DOHH2 (cell line): ENCODE data around the gene TMC8.

Experiments
- H3F3A ChIP-seq: fragments of 200-600 bp; sonication (generic), shearing (Covaris generic); 2 replicates; pipeline ENCODE4 v1.6.0; 2016; ENCODE audit warnings: antibody characterized with exemption, mild to moderate bottlenecking; ENCODE audit not compliant: control insufficient read depth, insufficient read depth
- H3K27ac ChIP-seq: fragments of 200-600 bp; sonication (generic); 2 replicates; pipeline ENCODE4 v1.5.1; 2014; ENCODE audit warnings: low read depth, mild to moderate bottlenecking, low read length, moderate library complexity
- H3K27me3 ChIP-seq: fragments of 200-600 bp; sonication (generic); 2 replicates; pipeline ENCODE4 v1.6.1; 2014; ENCODE audit warnings: mild to moderate bottlenecking, low read length, mixed read lengths; ENCODE audit not compliant: control insufficient read depth
- H3K36me3 ChIP-seq: fragments of 200-600 bp; sonication (generic); 2 replicates; pipeline ENCODE4 v1.6.1; 2014; ENCODE audit warnings: mild to moderate bottlenecking, low read length, moderate library complexity, mixed read lengths; ENCODE audit not compliant: control insufficient read depth
- H3K4me1 ChIP-seq: fragments of 200-600 bp; sonication (generic); 2 replicates; pipeline ENCODE4 v1.6.1; 2014; ENCODE audit warnings: mild to moderate bottlenecking, low read length, mixed read lengths; ENCODE audit not compliant: control insufficient read depth
- H3K4me2 ChIP-seq: fragments of 200-600 bp; sonication (generic); 2 replicates; pipeline ENCODE4 v1.6.0; 2014; ENCODE audit warnings: mild to moderate bottlenecking, low read length, moderate library complexity
- H3K4me3 ChIP-seq: fragments of 200-600 bp; sonication (generic); 2 replicates; pipeline ENCODE4 v1.5.1; 2014; ENCODE audit warnings: mild to moderate bottlenecking, low read length, mixed read lengths
- H3K79me2 ChIP-seq: fragments of 200-600 bp; sonication (generic); 2 replicates; pipeline ENCODE4 v1.6.1; 2014; ENCODE audit warnings: mild to moderate bottlenecking, low read length, mixed read lengths; ENCODE audit not compliant: control insufficient read depth
- H3K9me2 ChIP-seq: fragments of 200-600 bp; sonication (generic); replicated peaks from 2 replicates; pipeline ENCODE4 v1.6.1; 2014; ENCODE audit warnings: mild to moderate bottlenecking, low read length, mixed read lengths; ENCODE audit not compliant: control insufficient read depth
- H3K9me3 ChIP-seq: fragments of 200-600 bp; sonication (generic); 2 replicates; pipeline ENCODE4 v1.6.1; 2014; ENCODE audit warnings: antibody characterized with exemption, low read length, mixed read lengths; ENCODE audit not compliant: control insufficient read depth, insufficient read depth
- H4K20me1 ChIP-seq: fragments of 200-600 bp; sonication (generic); 2 replicates; pipeline ENCODE4 v1.6.0; 2014; ENCODE audit warnings: low read depth, mild to moderate bottlenecking, antibody characterized with exemption, low read length, moderate library complexity; ENCODE audit not compliant: control insufficient read depth, insufficient read depth
- EZH2phosphoT487 ChIP-seq: fragments of 200-600 bp; sonication (generic); IDR thresholded peaks from 2 replicates; pipeline ENCODE4 v1.6.1; 2017; ENCODE audit warnings: borderline replicate concordance, mild to moderate bottlenecking, antibody characterized with exemption, low read length, moderate library complexity, mixed read lengths
- TF ChIP-seq, protein P1 (sequence below): fragments of 200-600 bp; sonication (generic); IDR thresholded peaks from one replicate; pipeline ENCODE4 v1.5.1; 2014; ENCODE audit warnings: antibody characterized with exemption, mild to moderate bottlenecking, low read depth, low read length; ENCODE audit not compliant: poor library complexity, severe bottlenecking

The TMC8 gene

GRCh38 chr17:78107976-78108725, 22.4 kb upstream of the TMC8 start:
- Histone ChIP-seq H3K4me1 (peaks cover 8% of the 10 kb centered on the region), H3K27ac (no peak overlapping the region), H3K9me3 (no peaks in the 10 kb centered on the region), H3K27me3 (no peaks in the 10 kb centered on the region), H4K20me1 (no peaks in the 10 kb centered on the region), H3K4me3 (no peak overlapping the region), H3K9me2 (no peaks in the 10 kb centered on the region), H3K4me2 (no peak overlapping the region), H3K79me2 (peaks cover 7% of the 10 kb centered on the region), H3K36me3 (peaks cover 59% of the 10 kb centered on the region), H3F3A (peaks cover 22% of the 10 kb centered on the region)
- TF ChIP-seq, protein P1, sequence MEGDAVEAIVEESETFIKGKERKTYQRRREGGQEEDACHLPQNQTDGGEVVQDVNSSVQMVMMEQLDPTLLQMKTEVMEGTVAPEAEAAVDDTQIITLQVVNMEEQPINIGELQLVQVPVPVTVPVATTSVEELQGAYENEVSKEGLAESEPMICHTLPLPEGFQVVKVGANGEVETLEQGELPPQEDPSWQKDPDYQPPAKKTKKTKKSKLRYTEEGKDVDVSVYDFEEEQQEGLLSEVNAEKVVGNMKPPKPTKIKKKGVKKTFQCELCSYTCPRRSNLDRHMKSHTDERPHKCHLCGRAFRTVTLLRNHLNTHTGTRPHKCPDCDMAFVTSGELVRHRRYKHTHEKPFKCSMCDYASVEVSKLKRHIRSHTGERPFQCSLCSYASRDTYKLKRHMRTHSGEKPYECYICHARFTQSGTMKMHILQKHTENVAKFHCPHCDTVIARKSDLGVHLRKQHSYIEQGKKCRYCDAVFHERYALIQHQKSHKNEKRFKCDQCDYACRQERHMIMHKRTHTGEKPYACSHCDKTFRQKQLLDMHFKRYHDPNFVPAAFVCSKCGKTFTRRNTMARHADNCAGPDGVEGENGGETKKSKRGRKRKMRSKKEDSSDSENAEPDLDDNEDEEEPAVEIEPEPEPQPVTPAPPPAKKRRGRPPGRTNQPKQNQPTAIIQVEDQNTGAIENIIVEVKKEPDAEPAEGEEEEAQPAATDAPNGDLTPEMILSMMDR = no peak
- no peak for TF ChIP-seq EZH2phosphoT487

GRCh38 chr17:78108726-78109488, 21.7 kb upstream of the TMC8 start:
- Histone ChIP-seq H3K27me3 (no peaks in the 10 kb centered on the region), H3K9me2 (no peaks in the 10 kb centered on the region), H3K36me3 (peaks cover 57% of the 10 kb centered on the region), H4K20me1 (no peaks in the 10 kb centered on the region), H3K27ac (no peak overlapping the region), H3K4me2 (no peak overlapping the region), H3F3A (peaks cover 22% of the 10 kb centered on the region), H3K4me1 (peaks cover 10% of the 10 kb centered on the region), H3K9me3 (no peaks in the 10 kb centered on the region), H3K4me3 (no peak overlapping the region), H3K79me2 (peaks cover 7% of the 10 kb centered on the region)
- TF ChIP-seq, protein P1 = no peak
- TF ChIP-seq EZH2phosphoT487 = no peak

DNA sequence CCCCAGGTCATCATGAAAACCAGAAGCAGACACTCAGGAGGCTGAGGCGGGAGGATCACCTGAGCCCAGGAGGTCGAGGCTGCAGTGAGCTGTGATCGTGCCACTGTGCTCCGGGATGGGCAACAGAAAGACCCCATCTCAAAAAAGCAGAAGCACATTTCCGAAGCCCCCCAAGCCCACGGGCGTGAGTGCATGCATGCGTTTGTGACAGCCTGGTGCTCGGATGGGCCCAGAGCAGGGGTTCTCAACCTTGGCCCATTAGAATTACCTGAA, 21.1 kb upstream of the TMC8 start:
- Histone ChIP-seq H3K79me2 (peaks cover 7% of the 10 kb centered on the region), H3K9me2 (no peaks in the 10 kb centered on the region), H3K9me3 (no peaks in the 10 kb centered on the region), H3K4me3 (no peak overlapping the region), H3F3A (peaks cover 22% of the 10 kb centered on the region), H3K36me3 (peaks cover 58% of the 10 kb centered on the region), H4K20me1 (no peaks in the 10 kb centered on the region), H3K4me2 (no peak overlapping the region), H3K27me3 (no peaks in the 10 kb centered on the region), H3K4me1 (peaks cover 10% of the 10 kb centered on the region), H3K27ac (no peak overlapping the region)
- TF ChIP-seq, protein P1 = no peak
- TF ChIP-seq EZH2phosphoT487 = no peak
